B cell (primary cell): Measurements from ENCODE around the gene FSHB. TPM values are rescaled to one million over a fixed set of nuclear protein-coding genes. Genes with fewer than 3 reads are reported as not detected.

Experiments
- ATAC-seq: fragments of 200-7000 bp; cut with Tn5 transposase; one replicate; pipeline ENCODE4 v1.10.0; 2021; ENCODE audit warnings: low read depth, mild to moderate bottlenecking, moderate number of reproducible peaks, moderate library complexity
- CTCF ChIA-PET: fragments of 350-600 bp; sonication (Branson Sonifier 250); formaldehyde crosslinking; loops from one replicate; lab custom pipeline; 2021; ENCODE audit warnings: antibody characterized with exemption, inconsistent platforms; lab: Charles Lee
- POLR2A ChIA-PET: fragments of 350-600 bp; sonication (Branson Sonifier 250); formaldehyde crosslinking; loops from one replicate; lab custom pipeline; 2021; ENCODE audit warnings: antibody characterized with exemption; lab: Charles Lee
- DNase-seq: peaks from one replicate; pipeline ENCODE4 v3.0.0; 2013
- H2AFZ ChIP-seq: 2 replicates; pipeline ENCODE4 v1.6.1; 2012; ENCODE audit warnings: mild to moderate bottlenecking, low read depth, low read length; ENCODE audit not compliant: insufficient read depth, poor library complexity, severe bottlenecking
- H3K27ac ChIP-seq, 2 donors: 1 replicate in 1 of 2; 2 replicates in 1 of 2; pipeline ENCODE4 v1.5.1; 2012 to 2013; ENCODE audit warnings: low read length in 2 of 2, mild to moderate bottlenecking in 2 of 2, moderate library complexity in 1 of 2
- H3K27me3 ChIP-seq, 4 experiments: fragments of 200-600 bp in 1 of 4; sonication (generic) in 1 of 4; replicated peaks in 1 of 4; 1 replicate in 2 of 4; 2 replicates in 2 of 4; pipeline versions ENCODE4 v1.6.1 to v1.7.0; 2013 to 2016; ENCODE audit warnings: low read length in 3 of 4, mild to moderate bottlenecking in 2 of 4, mixed read lengths in 1 of 4, moderate library complexity in 1 of 4; ENCODE audit not compliant: insufficient read depth in 4 of 4, control insufficient read depth in 3 of 4; ENCODE audit errors: control extremely low read depth in 1 of 4
- H3K36me3 ChIP-seq, 2 experiments: replicated peaks in 1 of 2; 1 replicate in 1 of 2; 2 replicates in 1 of 2; pipeline versions ENCODE4 v1.6.1 to v1.7.1; 2013; ENCODE audit warnings: low read length in 1 of 2; ENCODE audit not compliant: insufficient read depth in 2 of 2, control insufficient read depth in 1 of 2; ENCODE audit errors: control extremely low read depth in 1 of 2, extremely low read depth in 1 of 2
- H3K4me1 ChIP-seq, 2 donors: fragments of 200-600 bp in 1 of 2; sonication (generic) in 1 of 2; 1 replicate in 1 of 2; 2 replicates in 1 of 2; pipeline versions ENCODE4 v1.5.1 to v1.6.1; 2013 to 2017; ENCODE audit warnings: low read length in 2 of 2; ENCODE audit not compliant: control insufficient read depth in 2 of 2, insufficient read depth in 2 of 2
- H3K4me2 ChIP-seq: replicated peaks from 2 replicates; pipeline ENCODE3; 2012; ENCODE audit warnings: mild to moderate bottlenecking, low read depth, low read length; ENCODE audit not compliant: poor library complexity, severe bottlenecking
- H3K4me3 ChIP-seq, 5 experiments: fragments of 200-600 bp in 1 of 5; sonication (generic) in 1 of 5; 1 replicate in 3 of 5; 2 replicates in 2 of 5; pipeline versions ENCODE4 v1.5.1 to v1.7.0; 2011 to 2016; ENCODE audit warnings: low read length in 4 of 5, mild to moderate bottlenecking in 4 of 5, low read depth in 2 of 5, control low read depth in 1 of 5, moderate library complexity in 1 of 5; ENCODE audit not compliant: insufficient read depth in 1 of 5; ENCODE audit errors: control extremely low read depth in 1 of 5, extremely low read depth in 1 of 5
- H3K79me2 ChIP-seq: fragments of 200-600 bp; sonication (generic); one replicate; pipeline ENCODE4 v1.6.0; 2016; ENCODE audit warnings: low read length; ENCODE audit not compliant: control insufficient read depth, insufficient read depth
- H3K9ac ChIP-seq: fragments of 200-600 bp; sonication (generic); 2 replicates; pipeline ENCODE4 v1.6.1; 2017; ENCODE audit warnings: mild to moderate bottlenecking, low read length, moderate library complexity
- H3K9me3 ChIP-seq, 3 donors: one replicate each; pipeline versions ENCODE4 v1.6.1 to v1.7.1; 2013; ENCODE audit warnings: low read length in 2 of 3; ENCODE audit not compliant: control insufficient read depth in 2 of 3, insufficient read depth in 1 of 3; ENCODE audit errors: control extremely low read depth in 1 of 3
- H4K20me1 ChIP-seq: 2 replicates; pipeline ENCODE4 v1.6.0; 2012; ENCODE audit warnings: mild to moderate bottlenecking, low read length; ENCODE audit not compliant: insufficient read depth, control insufficient read depth, poor library complexity, severe bottlenecking
- H3K27ac Mint-ChIP-seq: one replicate; pipeline ENCODE4 v1.8.0; 2021; ENCODE audit warnings: mixed read lengths
- H3K27me3 Mint-ChIP-seq: one replicate; pipeline ENCODE4 v1.8.0; 2021; ENCODE audit warnings: mixed read lengths
- H3K4me1 Mint-ChIP-seq: one replicate; pipeline ENCODE4 v1.8.0; 2021; ENCODE audit warnings: mixed read lengths
- H3K4me3 Mint-ChIP-seq: one replicate; pipeline ENCODE4 v1.8.0; 2021; ENCODE audit warnings: mixed read lengths
- H3K9me3 Mint-ChIP-seq: one replicate; pipeline ENCODE4 v1.8.0; 2022; ENCODE audit warnings: mixed read lengths; ENCODE audit not compliant: insufficient read depth
- EZH2 ChIP-seq: IDR thresholded peaks from 2 replicates; pipeline ENCODE4 v1.6.1; 2012; ENCODE audit warnings: borderline replicate concordance, low read depth, mild to moderate bottlenecking, moderate library complexity, low read length; ENCODE audit not compliant: insufficient read depth, poor library complexity, severe bottlenecking
- WGBS: methylation state at CpG from one replicate; pipeline ENCODE4 v1.1.5; 2013; ENCODE audit warnings: missing lambda C conversion rate; ENCODE audit not compliant: insufficient coverage; 5-methylcytosine and 5-hydroxymethylcytosine counted together
- intact Hi-C: fragments of 100-400 bp; cut with micrococcal nuclease; formaldehyde crosslinking; loops from one replicate; pipeline ENCODE4 v1.10.0; 2022
- polyA plus RNA-seq: library from polyadenylated mRNA; depleted of rRNA; stranded (reverse); fragments of >200 nt; gene quantifications from 2 replicates; pipeline ENCODE4 v1.2.3, GENCODE V29; 2012
- total RNA-seq, 2 donors: library from RNA; stranded (reverse); fragments of 120-200 nt in 1 of 2; gene quantifications; 1 replicate in 1 of 2; 2 replicates in 1 of 2; pipeline versions ENCODE4 v1.2.3 to v1.2.4, GENCODE V29; 2013 to 2022
- TF ChIP-seq, protein P1 (sequence below): fragments of 200-600 bp; IDR thresholded peaks from one replicate; pipeline ENCODE4 v1.8.0; 2022; ENCODE audit warnings: antibody characterized with exemption, mild to moderate bottlenecking

Gene FSHB
- total and polyA plus RNA-seq, 2 donors (not counting 1 experiment from before 2014, with no cell fraction given) = not detected

DNA sequence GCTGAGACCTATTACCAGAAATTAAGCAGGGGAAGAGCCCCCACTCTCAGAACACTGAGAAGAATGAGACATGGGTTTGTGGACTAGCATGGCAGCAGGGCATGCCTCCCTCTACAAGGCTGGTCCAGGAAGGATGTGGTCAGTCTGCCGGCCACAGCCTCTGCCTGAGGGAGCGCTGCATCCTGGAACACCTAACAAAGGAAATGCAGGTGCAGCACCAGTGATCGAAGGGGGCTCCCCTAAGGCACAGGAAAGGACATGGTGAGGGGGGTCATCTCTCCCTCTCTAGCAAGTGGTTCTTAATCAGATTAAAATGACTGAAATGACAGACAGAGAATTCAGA lies 51.4 kb downstream of the FSHB start:
- no peak overlapping the region for H3K27ac Mint-ChIP-seq
- intact Hi-C loops = no loop called here
- peaks cover 0 to 3% (median 0%) of the 10 kb centered on the region in 3 donors for H3K9me3 ChIP-seq

More for the DNA sequence above, 51.4 kb downstream of the FSHB start:
- Mint-ChIP-seq H3K9me3 (no peaks in the 10 kb centered on the region), H3K4me3 (no peak overlapping the region), H3K4me1 (peaks cover 13% of the 10 kb centered on the region), H3K27me3 (no peaks in the 10 kb centered on the region)
- ChIA-PET POLR2A (no interaction called here), CTCF (no interaction called here)
- Histone ChIP-seq H3K4me1 (peaks cover 12 to 19% of the 10 kb centered on the region in 2 donors), H2AFZ (no peak overlapping the region), H3K4me3 (no peak overlapping the region), H3K79me2 (no peaks in the 10 kb centered on the region), H4K20me1 (no peaks in the 10 kb centered on the region), H3K27ac (no peak overlapping the region), H3K9ac (no peak overlapping the region), H3K4me2 (peak overlapping the region; percentile 42), H3K27me3 (no peaks in the 10 kb centered on the region), H3K36me3 (no peaks in the 10 kb centered on the region)
- 0% methylated on average over 3 of the region's 3 CpGs for WGBS
- TF ChIP-seq, protein P1, sequence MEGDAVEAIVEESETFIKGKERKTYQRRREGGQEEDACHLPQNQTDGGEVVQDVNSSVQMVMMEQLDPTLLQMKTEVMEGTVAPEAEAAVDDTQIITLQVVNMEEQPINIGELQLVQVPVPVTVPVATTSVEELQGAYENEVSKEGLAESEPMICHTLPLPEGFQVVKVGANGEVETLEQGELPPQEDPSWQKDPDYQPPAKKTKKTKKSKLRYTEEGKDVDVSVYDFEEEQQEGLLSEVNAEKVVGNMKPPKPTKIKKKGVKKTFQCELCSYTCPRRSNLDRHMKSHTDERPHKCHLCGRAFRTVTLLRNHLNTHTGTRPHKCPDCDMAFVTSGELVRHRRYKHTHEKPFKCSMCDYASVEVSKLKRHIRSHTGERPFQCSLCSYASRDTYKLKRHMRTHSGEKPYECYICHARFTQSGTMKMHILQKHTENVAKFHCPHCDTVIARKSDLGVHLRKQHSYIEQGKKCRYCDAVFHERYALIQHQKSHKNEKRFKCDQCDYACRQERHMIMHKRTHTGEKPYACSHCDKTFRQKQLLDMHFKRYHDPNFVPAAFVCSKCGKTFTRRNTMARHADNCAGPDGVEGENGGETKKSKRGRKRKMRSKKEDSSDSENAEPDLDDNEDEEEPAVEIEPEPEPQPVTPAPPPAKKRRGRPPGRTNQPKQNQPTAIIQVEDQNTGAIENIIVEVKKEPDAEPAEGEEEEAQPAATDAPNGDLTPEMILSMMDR = no peak
- TF ChIP-seq EZH2 = no peak
- DNase-seq (no peak), ATAC-seq (no peak)

Other genes with a start within 250 kb of the FSHB start
- not detected in 2 replicates for gene KCNA4, start 214.0 kb upstream of the FSHB start, total RNA-seq
- gene KCNA4, start 214.0 kb upstream of the FSHB start, polyA plus RNA-seq = not detected in 2 replicates
- gene ARL14EP, start 92.1 kb downstream of the FSHB start, total RNA-seq = 43.7 and 47.3 TPM in 2 replicates
- 19.9 and 20.4 TPM in 2 replicates for gene ARL14EP, start 92.1 kb downstream of the FSHB start, polyA plus RNA-seq